Activated gamma-delta T cell treated with anti-CD3 and anti-CD28 coated beads, Interleukin-2, amount 50 U/mL, for 16 hours (primary cell): Measurements from ENCODE around the gene SDK2.

Experiments
- DNase-seq: peaks from one replicate; pipeline ENCODE4 v3.0.0-alpha.2; 2020; ENCODE audit warnings: low read depth

SDK2 gene

DNA sequence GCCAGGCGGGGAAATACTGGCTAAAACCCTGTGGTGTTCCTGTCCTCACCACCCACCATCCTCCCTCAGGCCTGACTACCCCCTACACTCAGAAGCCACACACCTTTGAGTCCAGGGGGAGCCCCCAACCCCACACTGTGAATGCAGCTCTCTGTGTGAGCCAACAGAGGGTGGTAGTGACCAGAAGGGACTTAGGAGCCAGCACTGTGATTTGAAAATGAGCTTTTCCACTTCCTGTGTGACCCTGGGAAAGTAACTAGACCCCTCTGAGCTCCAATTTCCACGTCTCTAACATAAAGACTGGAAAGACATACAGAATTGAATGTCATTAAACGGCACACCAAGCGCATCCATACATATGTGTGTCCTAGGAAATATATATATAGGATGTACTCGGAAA, 58.7 kb downstream of the SDK2 start:
- no peak for DNase-seq

GRCh38 chr17:73584987-73585386, 59.3 kb downstream of the SDK2 start:
- no peak for DNase-seq

DNA sequence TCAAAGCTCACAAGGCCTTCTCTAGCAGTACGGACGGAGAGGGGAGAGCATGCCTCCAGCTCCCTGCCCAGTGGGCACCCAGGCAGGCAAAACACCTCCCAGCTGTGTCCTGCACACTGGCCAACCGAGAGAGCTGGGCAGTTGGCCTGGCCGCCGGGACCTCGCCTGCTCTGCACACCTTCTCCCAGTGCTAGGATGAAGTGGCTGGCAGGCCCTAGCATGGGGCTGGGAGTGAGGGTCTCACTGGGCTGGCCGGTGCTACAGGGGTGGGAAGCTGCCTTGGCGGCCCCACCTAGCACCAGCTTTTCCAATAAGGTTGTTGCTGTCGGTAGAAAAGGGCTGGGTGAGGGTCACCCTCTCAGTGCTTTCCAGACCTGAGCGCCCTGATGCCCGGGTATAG, 60.2 kb downstream of the SDK2 start:
- no peak for DNase-seq

- no peak for DNase-seq
These were observed 61.4 kb downstream of the SDK2 start for GRCh38 chr17:73582821-73583220.

GRCh38 chr17:73582359-73582758, 61.9 kb downstream of the SDK2 start:
- DNase-seq: no peak

DNA sequence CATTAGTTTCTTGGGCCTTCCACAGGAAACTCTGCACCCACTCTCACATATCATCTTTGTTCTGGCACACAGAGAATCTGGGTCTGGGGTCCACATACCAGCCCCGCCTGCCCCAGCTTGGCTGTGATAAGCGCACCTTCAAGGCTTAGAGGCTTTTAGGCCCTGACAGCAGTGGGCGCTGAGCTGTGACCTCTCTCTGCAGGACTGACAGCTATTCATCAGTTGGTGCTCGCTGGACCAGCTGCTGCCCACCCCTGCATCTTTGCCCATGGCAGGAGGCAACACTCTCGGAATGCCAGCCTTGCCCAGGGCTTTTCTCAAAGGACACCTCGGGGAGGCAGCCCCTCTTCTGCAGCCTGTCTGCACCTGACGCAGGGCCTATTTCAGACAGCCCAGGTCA, 62.9 kb downstream of the SDK2 start:
- no peak for DNase-seq

DNA sequence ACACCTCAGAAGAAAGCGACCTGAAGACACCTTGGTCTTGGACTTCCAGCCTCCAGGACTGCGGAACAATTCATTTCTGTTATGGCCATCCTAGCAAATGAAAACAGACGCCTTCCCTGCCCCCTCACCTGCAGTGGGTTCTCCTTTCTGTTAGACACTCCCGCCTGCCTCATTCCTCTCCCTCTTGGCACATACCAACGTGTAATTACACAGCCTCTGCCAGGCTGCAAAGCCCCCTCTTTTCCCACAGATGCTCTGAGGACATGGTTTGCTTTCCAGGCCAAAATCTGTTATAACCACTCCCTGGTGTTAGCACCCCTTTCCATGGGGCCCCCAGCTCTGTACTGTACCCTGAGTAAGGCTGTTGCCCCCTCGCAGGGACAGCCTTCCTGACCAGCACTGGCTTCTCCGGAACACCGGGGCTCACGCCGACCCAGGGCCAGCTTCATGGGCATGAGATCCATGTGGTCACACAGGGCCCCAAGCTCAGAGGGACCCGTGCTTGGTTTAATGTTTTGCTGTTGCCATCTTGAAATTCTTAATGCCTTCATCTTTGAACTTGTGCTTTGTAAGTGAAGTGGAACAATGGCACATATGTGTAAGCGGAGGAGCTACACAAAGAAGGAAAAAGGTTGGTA, 64.1 kb downstream of the SDK2 start:
- DNase-seq: no peak

GRCh38 chr17:73576556-73577098, 67.6 kb downstream of the SDK2 start:
- DNase-seq: no peak

- no peak for DNase-seq
These were observed 68.6 kb downstream of the SDK2 start for GRCh38 chr17:73575470-73576221.

- DNase-seq: no peak
These were observed 72.6 kb downstream of the SDK2 start for GRCh38 chr17:73571511-73572130.

- DNase-seq: no peak
These were observed 74.4 kb downstream of the SDK2 start for GRCh38 chr17:73569762-73570319.

DNA sequence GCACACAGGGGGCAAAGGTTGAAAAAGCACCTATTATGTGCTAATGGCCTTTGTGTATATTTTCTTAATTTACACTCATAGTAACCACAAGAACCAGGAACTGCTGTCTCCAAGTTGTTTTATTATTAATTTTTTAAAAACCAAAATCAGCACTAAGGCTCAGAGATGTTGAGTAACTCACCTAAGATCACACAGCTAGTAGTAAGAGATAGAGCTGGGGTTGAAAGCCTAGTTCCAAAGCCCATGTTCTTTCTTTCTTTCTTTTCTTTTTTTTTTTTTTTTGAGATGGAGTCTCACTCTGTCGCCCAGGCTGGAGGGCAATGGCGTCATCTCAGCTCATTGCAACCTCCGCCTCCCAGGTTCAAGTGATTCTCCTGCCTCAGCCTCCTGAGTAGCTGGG, 75.3 kb downstream of the SDK2 start:
- DNase-seq: no peak

DNA sequence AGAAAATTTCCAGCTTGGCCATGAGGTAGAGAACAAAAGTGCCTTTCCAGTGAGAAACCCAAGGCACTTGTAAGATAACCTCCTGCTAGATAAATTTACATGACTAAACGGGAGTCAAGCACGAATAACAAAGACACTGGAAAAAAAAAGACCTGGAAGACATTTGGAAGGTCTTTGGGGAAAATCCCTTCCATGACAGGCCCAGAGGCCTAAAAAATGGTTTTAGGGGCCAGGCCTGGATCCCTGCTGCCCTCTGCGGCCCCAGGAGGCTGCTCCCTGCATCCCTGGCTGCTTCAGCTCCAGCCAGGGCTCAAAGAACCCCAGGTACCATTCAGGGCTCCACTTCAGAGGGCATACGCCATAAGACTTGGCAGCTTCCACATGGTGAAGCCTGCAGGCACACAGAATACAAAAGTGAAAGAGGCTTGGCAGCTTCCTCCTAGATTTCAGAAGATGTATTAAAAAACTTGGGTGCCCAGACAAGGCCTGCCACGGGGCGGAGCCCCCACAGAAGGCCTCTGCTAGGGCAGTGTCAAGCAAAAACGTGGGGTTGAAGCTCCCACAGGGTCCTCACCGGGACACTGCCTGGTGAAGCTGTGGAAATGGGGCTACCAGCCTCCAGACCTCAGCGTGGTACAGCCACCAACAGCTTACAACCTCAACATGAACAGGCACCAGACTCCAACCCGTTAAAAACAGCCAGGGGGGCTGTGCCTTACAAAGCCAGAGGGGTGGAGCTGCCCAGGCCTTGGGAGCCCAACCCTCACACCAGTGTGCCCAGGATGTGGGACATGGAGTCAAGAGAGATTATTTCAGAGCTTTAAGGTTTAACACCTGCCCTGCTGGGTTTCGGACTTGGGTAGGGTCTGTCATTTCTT, 77.1 kb downstream of the SDK2 start:
- peak; percentile 18 for DNase-seq

DNA sequence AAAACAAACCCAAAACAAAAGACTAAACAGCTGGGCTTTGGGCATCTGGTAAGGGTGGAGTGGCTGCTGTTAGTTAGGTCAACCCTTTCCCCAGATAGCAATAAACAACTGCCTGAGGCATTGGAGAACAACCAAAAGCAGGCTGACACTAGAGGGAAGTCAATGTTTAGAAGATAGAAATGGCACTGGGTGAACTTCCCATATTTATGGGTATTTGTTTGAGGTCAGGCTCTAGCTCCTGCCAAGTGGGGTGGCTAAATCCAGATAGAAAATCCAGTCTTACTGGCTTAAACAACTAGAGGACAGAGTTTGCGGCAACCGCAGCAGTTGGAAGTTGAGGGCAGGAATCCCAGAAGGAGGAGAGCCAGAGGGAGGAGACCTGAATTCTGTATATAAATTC, 79.4 kb downstream of the SDK2 start:
- DNase-seq: no peak

DNA sequence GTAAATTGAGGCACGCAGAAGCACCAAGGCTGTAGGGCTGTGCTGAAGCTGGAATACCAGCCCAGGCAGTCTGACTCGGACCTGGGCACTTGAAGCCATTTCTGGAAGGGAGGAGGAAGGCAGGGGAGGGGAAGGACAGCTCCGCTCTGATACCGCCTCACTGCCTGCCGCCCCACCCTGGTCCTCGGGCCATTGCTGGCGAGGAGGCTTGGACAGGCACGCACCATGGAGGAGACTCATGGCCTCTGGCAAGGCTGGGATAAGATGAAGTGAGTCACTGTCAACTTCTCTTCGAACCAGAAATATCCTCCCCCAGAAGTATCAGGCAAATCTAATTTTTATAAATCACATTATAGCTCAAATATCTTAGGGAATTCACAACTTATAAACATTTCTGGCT, 81.3 kb downstream of the SDK2 start:
- DNase-seq: no peak

- no peak for DNase-seq
These were observed 83.1 kb downstream of the SDK2 start for GRCh38 chr17:73561111-73561510.

- no peak for DNase-seq
These were observed 83.6 kb downstream of the SDK2 start for GRCh38 chr17:73560661-73561060.

GRCh38 chr17:73559532-73559931, 84.7 kb downstream of the SDK2 start:
- no peak for DNase-seq

- no peak for DNase-seq
These were observed 88.9 kb downstream of the SDK2 start for GRCh38 chr17:73555199-73555960.

DNA sequence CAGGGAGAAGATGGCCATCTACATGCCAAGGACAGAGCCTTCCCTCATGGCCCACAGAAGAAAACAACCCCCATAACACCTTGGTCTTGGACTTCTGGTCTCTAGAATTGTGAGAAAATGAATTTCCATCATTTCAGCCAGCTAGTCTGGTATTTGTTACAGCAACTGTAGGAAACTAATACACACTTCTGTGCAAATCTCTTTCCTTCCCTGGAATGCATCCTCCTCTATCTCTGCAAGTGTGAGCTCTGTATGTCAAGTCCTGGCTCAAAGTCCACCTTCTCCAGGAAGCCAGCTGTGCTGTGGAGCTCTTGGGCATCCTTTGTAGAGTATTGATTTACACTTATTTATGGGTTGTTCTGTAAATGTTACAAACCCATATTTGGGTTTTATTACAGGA, 89.7 kb downstream of the SDK2 start:
- no peak for DNase-seq

DNA sequence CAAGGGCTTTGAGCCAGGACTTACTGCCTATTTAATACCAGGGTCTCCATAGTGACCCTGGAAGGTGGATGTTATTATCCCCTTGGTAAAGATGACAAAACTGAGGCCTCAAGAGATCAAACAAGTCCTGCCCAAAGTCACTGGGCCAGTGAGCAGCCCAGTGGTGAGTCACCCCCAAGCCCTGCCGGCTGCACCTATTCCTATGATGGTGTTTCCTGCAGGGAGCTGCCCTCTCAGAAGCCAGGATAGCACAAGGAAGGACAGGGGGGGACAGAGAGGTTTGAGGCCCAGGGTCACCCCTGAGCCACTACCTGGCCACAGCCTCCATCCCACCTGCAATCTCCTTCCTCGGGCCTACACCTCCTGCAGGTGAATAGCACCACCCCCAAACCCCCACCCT, 90.9 kb downstream of the SDK2 start:
- no peak for DNase-seq
